Measurements from ENCODE around the gene ELAVL4.

The ELAVL4 gene

GRCh38 chr1:50208756-50209155 is 100.0 kb downstream of the ELAVL4 start:
- no peak overlapping the region for H3K4me3 ChIP-seq (replicated peaks in 1 of 2; ENCODE audit: low read depth in 2 of 2, low read length in 2 of 2)
- TF ChIP-seq CTCF (IDR thresholded peaks at IDR 0.05; ENCODE audit: low read depth, low read length) = no peak
- DNase-seq (ENCODE audit: low read depth in 2 of 2) = no peak

GRCh38 chr1:50209749-50210148 is 101.0 kb downstream of the ELAVL4 start:
- TF ChIP-seq CTCF (IDR thresholded peaks at IDR 0.05; ENCODE audit: low read depth, low read length) = no peak
- H3K4me3 ChIP-seq (replicated peaks in 1 of 2; ENCODE audit: low read depth in 2 of 2, low read length in 2 of 2) = no peak overlapping the region
- DNase-seq (ENCODE audit: low read depth in 2 of 2) = no peak

GRCh38 chr1:50213505-50213904 is 104.8 kb downstream of the ELAVL4 start:
- DNase-seq (ENCODE audit: low read depth in 2 of 2) = no peak
- TF ChIP-seq CTCF (IDR thresholded peaks at IDR 0.05; ENCODE audit: low read depth, low read length) = no peak
- no peak overlapping the region for H3K4me3 ChIP-seq (replicated peaks in 1 of 2; ENCODE audit: low read depth in 2 of 2, low read length in 2 of 2)

- no peak for TF ChIP-seq CTCF (IDR thresholded peaks at IDR 0.05; ENCODE audit: low read depth, low read length)
- H3K4me3 ChIP-seq (replicated peaks in 1 of 2; ENCODE audit: low read depth in 2 of 2, low read length in 2 of 2) = no peak overlapping the region
- DNase-seq (ENCODE audit: low read depth in 2 of 2) = no peak
Observed at GRCh38 chr1:50214717-50215116, 106.0 kb downstream of the ELAVL4 start.

GRCh38 chr1:50218344-50219120 is 109.8 kb downstream of the ELAVL4 start:
- TF ChIP-seq CTCF (IDR thresholded peaks at IDR 0.05; ENCODE audit: low read depth, low read length) = no peak
- no peak for DNase-seq (ENCODE audit: low read depth in 2 of 2)
- H3K4me3 ChIP-seq (replicated peaks in 1 of 2; ENCODE audit: low read depth in 2 of 2, low read length in 2 of 2) = no peak overlapping the region

- no peak for DNase-seq (ENCODE audit: low read depth in 2 of 2)
- no peak for TF ChIP-seq CTCF (IDR thresholded peaks at IDR 0.05; ENCODE audit: low read depth, low read length)
Observed at GRCh38 chr1:50228871-50229384, 120.2 kb downstream of the ELAVL4 start.

More at GRCh38 chr1:50228871-50229384, 120.2 kb downstream of the ELAVL4 start:
- H3K4me3 ChIP-seq (replicated peaks in 1 of 2; ENCODE audit: low read depth in 2 of 2, low read length in 2 of 2) = no peak overlapping the region

Data from cardiac fibroblast (primary cell).